Cardiac septum (tissue), 1 donor: ENCODE measurements around the gene SNED1. TPM values are rescaled to one million over a fixed set of nuclear protein-coding genes. Genes with fewer than 3 reads are reported as not detected.

Experiments used
- DNase-seq: peaks from one replicate; pipeline ENCODE4 v3.0.0-alpha.2; 2020; ENCODE audit warnings: low spot score
- intact Hi-C: fragments of 100-400 bp; cut with DNase I; formaldehyde crosslinking; loops from one replicate; pipeline ENCODE4 v1.14.0; 2022
- long read RNA-seq: library from polyadenylated mRNA; unstranded; transcript quantifications from one replicate; pipeline ENCODE4 v2.0.0, GENCODE V29; 2021
- total RNA-seq: library from RNA; stranded (reverse); fragmentation: NEBNext Ultra II Directional; extraction: Animal tissue kit (Norgen Biotek cat#: 25700); gene quantifications from one replicate; pipeline ENCODE4 v1.2.1, GENCODE V29; 2021
- donor health status: DM: no; HTN: no; CAD: no.

SNED1 gene
- 9.7 TPM for total RNA-seq
- long read RNA-seq, partial matches to known transcripts = 6 of 27 reads
- long read RNA-seq, other reads (novel, unspliced or antisense) = 21 of 27 reads

DNA sequence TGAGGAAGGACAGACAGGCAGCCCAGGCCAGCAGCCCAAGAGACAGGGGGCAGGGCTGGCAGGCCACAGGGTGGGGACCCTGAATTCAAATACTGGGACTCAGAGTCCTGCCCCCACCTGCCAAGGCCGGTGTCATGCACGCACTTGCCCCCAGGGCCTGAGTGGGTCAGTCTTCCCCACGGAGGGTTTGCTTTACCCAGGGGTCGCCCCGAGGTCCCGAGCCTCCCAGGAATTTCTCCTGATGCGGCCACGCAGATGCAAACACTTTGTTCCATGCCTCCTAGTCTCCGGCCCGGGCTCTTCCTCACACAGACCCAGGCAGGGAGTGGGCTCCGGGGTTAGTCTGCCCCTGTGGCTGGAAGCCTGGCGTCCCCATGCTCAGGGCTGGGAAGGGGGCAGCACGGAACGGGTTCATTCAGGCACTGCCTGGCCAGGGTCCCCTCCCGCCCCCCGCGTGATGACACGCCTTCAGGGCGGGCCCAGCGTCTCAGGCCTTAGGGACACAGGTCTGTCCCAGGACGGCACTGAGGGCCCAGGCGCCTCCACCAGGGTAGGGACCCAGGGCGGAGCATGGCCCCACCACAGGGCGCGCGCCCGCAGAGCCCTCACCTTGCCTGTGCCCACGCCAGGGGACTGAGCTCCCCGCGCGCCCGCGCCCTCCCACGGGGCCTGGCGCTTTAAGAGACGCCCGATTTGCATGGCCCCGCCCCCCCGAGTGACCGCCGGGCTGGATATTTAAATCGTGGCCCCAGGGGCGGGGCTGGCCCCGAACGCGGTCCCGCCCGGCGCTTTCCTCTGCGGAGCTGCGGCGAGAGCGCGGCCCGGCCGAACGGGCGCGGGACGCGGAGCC is at the start of gene SNED1:
TSS of gene SNED1 (plus strand) at position 763 of the 850 bp plus-strand sequence. CDS start 220 bp downstream, outside the sequence.
- intact Hi-C loops = no loop called here
- DNase-seq = peak; percentile 93

GRCh38 chr2:240948905-240949790 is 49.3 kb upstream of the SNED1 start:
- peak; percentile 73 for DNase-seq
- intact Hi-C loops = no loop called here

GRCh38 chr2:240949791-240950705 is 48.4 kb upstream of the SNED1 start:
- intact Hi-C loops = no loop called here
- DNase-seq = peak; percentile 65

DNA sequence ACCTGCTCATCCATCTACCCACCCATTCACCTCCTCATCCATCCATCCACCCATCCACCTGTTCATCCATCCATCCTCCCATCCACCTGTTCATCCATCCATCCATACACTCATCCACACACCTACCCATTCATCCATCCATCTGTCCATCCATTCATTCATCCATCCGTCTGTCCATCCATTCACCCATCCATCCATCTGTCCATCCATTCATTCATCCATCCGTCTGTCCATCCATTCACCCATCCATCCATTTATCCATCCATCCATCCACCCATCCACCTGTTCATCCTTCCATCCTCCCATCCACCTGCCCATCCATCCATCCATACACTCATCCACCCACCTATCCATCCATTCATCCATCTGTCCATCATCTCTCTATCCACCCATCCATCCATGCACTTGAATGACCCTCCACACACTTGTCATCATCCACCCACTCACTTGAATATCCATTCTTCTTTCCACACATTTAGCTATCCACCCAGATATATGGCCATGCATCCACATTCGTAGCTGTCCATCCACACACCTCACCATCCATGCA is 47.3 kb upstream of the SNED1 start:
- no peak for DNase-seq
- intact Hi-C loops = no loop called here

- intact Hi-C loops = no loop called here
- peak; percentile 72 for DNase-seq
Observed at GRCh38 chr2:240952496-240953246, 45.7 kb upstream of the SNED1 start.

GRCh38 chr2:240953426-240954410 is 44.7 kb upstream of the SNED1 start:
- intact Hi-C loops = no loop called here
- peak; percentile 69 for DNase-seq

DNA sequence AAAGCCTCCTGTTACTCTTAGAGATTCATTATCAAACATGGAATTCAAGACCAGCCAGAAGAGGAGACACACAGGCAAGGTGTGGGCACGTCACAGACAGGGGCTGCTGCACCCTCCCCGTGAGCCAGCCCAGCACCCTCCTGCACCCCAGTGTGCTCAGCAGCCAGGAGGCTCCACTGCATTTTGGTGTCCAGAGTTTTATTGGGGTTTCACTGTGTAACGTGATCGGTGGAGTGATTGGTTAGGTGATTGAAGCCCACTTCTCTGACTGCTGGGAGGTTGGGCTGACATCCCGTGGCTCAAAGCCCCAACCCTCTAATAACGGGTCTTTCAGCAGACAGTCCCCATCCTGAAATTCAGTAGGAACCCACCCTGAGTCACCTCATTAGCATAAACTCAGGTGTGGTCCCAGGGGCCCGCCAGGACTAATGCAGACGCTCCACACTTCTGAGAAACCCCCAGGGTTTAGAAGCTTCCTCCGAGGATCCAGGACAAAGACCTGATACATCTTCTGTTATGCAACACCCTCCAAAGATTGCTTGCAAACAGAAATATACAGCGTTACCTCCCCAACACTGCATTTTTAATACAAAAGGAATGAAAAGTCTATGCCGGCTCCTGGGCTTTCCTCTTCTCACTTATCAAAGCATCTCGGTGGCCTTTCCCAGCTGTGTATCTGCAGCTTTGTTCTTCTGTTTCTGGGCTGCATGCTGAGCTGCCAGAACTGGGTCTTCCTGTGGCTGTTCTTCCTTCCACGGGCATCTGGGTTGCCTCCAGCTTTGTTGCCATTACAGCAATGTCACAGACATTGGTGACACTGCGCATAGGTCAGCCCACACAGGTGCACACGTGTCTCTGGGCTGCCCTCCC is 43.7 kb upstream of the SNED1 start:
- intact Hi-C loops = no loop called here
- no peak for DNase-seq

DNA sequence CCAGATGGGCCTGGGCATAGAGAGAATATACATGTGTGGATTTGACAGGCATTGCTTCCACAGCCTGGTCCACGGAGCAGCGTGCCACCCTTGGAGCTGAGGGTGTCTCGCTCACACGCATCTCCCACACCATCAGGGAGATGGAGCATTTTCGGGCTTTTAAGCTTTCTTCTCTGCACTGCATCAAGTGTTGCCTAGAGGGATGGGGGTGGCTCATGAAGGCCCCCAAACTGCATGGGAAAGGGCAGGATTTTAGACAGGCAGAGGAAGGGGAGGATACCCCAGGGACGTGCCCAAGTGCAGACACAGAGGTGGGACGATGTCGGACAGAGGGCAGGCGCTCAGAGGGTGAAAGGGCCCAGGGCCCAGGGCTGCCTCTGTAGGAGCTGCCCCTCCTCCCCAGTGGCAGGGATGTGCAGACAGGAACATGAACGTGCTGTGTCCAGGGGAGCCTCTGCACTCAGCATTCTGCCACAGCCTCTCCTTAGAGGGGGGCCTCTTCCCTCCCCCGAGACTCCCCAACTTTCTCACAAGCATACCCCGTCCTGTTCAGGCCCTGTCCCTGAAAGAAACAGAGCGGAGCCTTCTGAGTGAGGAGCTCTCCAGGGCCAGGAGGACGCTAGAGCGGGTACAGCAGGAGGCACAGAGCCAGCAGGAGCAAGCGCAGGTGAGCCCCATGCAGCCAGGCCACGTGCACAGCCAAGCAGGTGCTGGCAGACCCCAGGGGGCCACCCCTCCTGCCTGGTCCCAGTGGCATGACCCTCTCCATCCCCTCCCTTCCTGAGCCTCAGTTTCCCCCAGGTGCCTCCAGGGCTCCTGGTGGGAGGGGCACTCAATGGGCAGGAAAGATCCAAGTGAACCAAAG is 42.9 kb upstream of the SNED1 start:
- intact Hi-C loops = no loop called here
- peak; percentile 73 for DNase-seq

DNA sequence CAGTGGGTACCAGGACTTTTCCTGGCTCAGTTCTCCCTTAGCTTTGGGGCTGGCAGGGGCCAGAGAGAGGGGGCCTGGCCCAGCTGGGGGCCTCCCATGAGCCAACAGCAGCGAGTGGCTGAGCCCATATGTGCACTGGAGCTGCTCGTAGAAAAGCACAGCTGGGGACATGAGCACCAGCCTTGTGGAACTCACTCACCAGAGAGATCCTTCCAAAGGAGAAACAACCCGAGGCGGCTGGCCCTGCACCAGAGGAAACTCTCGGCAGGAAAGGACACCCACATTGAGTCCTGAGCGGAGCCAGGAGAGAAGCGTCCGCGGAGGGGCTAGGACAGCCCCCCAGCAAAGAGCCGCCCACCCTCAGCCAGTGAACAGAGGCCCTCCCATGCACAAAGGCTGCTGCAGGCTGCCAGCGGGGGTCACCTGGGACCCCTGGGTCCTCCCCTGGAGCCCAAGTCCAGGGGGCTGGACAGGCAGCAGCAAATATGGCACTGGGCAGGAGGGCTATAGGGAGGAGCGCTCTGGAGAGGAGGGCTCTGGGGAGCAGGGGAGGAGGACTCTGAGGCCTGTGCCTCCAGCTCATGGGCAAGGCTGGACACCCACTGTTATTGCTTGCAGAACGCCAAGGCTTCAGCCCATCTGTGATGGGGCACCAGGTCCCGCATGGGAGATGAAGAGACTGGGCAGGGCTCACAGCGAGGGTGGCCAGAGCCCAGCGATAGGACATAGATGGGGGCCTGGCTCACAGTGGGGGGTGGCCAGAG is 42.1 kb upstream of the SNED1 start:
- DNase-seq = peak; percentile 68
- intact Hi-C loops = no loop called here

DNA sequence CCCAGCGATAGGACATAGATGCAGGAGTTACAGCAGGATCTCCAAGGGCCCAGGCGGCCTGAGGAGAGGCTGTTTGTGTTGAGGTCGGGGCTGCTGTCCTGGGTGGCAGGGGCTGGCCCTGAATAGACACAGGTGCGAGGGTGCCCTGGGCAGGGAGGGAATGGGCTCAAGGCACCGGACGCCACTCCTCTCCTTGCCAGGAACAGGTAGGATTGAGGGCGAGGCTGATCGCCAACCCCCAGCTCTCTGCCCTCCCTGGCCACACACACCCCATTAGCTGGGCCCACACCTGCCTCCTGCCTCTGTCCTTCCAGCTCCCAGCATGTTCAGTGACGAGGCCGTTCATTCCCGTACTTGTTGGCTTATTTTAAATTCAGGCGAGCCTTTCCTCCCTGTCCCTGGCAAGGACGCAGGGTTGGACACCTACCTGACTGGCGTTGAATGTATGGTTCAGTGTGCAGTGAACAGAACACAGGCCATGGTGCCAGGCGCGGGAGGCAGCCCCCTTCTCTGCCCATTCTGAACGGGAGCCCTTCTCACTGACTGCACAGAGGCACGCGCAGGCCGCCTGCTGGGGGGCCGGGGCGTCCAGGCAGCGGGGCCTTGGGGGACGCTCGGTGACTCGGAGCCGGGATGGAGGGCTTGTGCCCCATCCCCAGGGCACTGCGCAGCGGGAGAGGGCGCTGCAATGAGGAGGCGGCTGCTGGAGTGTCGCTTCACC is 41.3 kb upstream of the SNED1 start:
- intact Hi-C loops = no loop called here

GRCh38 chr2:240957656-240958365 is 40.6 kb upstream of the SNED1 start:
- peak; percentile 73 for DNase-seq

More for the DNA sequence above, 41.3 kb upstream of the SNED1 start:
- peak; percentile 31 for DNase-seq

GRCh38 chr2:240958366-240959213 is 39.8 kb upstream of the SNED1 start:
- intact Hi-C loops = no loop called here
- peak; percentile 71 for DNase-seq

More at GRCh38 chr2:240957656-240958365, 40.6 kb upstream of the SNED1 start:
- intact Hi-C loops = no loop called here
